ENCODE measurements around the gene RAP1GAP2.
"Not testable (repeated sequence)": the region's sequence is repeated elsewhere in the genome, so short reads cannot be mapped to it uniquely, and the experiment has no call there.

The RAP1GAP2 gene

DNA sequence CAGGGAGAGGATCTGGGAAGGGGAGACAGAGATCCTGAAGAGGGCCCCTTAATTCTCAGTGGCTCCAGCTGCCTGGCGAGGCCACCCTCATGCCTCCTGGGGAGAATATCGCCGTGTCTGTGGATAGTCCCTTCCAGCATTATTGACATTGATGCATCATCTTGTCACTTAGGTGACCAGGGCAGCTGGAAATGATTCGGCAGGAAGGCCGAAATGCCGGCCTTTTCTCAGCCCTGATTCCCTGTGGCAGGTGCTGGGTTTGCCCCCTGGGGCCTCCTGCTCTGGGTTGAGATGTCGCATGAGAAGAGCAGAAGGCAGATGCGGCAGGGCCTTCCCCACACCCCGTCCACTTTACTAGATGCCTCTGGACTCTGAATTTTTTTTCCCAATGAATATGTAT lies 89.5 kb downstream of the RAP1GAP2 start:
- no peak for DNase-seq (ENCODE audit: low spot score)

DNA sequence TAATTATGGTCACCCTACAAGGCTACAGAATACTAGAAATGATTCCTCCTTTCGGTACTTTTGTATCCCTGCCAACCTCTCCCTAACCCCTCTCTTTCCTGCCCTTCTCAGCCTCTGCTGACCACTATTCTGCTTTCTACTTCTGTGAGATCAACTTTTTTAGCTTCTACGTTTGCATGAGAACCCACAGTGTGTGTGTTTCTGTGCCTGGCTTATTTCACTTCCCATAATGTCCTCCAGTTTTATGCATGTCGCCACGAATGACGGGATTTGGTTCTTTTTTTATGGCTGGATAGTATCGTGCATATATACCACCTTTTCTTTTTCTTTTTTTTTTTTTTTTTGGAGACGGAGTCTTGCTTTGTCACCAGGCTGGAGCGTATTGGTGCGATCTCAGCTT lies 92.1 kb downstream of the RAP1GAP2 start:
- no peak for DNase-seq (ENCODE audit: low spot score)

DNA sequence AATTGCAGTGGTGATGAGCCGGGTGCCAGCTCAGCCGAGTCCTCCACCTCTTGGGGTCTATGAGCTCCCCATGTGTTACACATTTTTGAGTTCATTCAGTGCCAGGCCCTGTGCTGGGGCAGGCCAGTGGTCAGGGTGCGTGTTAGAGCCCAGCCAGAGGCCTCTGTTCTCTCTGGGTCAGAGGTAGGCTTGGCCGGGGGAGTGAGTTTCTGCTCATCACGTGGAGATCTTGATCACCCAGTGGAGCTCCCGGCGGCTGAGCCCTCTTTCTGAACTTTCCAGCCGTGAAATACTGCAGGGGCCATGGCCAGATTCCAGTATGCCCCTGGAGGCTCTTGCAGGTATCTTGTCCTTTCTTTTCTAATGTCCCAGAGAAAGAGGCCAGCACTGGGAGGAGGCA lies 93.0 kb downstream of the RAP1GAP2 start:
- no peak for DNase-seq (ENCODE audit: low spot score)

DNA sequence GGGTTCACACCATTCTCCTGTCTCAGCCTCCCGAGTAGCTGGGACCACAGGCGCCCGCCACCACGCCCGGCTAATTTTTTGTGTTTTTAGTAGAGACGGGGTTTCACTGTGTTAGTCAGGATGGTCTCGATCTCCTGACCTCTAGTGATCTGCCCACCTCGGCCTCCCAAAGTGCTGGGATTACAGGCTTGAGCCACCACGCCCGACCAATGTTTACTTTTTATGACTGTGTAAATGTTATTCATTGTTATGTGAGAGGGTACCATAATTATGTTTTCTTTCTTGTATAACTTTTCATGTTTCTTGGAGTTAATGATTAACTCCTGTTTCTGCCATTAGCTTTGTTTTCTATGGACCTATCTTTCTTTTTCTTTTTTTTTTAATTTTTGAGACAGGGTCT lies 94.5 kb downstream of the RAP1GAP2 start:
- DNase-seq (ENCODE audit: low spot score) = not testable (repeated sequence)

DNA sequence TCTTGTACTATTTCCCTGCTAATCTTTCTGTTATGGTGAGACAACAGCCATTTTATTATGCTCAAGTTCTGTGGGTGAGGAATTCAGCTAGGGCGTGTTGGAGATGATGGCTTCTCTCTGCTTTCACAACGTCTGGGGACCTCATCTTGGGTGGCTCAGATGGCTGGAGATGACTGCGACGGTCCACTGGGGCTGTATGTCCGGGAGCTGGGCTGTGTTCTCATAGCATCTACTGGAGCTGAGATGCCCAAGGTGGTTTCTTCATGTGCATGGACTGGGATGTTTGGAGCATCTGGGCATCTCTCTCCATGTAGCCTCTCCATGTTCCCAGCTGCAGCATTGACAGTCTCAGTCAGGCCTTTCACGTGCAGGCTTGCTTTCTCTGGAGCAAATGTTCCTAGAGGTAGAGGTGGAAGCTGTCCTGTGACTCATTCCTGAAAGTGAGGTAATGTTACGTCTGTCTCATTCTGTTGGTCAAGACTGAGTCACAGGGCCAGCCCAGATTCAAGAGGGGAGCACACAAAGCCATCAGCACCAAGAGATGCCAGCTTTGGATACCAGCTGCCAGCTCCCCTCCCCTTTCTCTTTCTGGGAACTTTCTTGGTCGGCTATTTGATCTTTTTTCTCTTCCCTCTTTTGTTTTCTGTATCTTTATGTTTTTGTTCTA lies 96.2 kb downstream of the RAP1GAP2 start:
- DNase-seq (ENCODE audit: low spot score) = peak; percentile 53

DNA sequence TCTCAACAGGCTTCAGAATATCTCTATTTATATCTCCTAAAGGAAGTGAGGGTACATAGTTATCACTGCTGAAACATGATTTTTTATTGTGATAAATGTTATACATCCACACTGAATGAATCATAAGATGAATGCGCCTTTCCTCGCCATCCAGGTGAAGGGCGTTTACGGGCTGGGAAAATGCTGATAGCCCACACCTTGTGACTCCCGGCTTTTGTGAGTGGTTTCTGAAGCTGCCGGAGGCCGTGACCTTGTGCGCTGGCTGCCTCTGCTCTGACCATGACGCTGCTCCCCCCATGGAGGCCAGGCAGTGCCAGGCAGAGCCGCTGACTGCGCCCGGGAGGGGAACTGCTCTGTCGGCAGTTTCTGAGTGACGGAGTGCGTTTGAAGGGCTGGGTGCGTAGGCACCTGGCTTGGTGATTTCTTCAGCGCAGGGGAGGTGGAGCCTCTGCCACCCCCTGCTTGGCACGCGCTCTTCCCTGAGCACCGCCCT lies 97.2 kb downstream of the RAP1GAP2 start:
- no peak for DNase-seq (ENCODE audit: low spot score)

DNA sequence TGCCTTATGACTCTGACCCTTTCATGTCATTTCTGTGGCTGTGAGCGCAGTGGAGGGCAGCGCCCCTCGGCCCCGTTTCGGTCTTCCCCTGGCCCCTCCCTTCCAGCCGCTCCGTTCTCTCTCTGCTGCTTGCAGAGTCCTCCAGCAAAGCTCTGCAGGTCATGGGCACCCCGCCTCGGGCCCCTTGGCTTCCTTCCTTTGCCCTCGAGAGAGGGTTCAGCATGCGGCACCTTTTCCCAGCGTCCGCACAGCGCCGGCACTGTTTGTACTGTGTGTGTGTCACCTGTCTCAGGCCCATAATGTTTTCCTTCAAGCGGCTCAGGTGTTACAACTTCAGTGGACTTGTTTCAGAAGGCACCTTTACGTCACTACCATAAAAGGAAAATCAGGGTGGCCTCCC lies 98.5 kb downstream of the RAP1GAP2 start:
- no peak for DNase-seq (ENCODE audit: low spot score)

DNA sequence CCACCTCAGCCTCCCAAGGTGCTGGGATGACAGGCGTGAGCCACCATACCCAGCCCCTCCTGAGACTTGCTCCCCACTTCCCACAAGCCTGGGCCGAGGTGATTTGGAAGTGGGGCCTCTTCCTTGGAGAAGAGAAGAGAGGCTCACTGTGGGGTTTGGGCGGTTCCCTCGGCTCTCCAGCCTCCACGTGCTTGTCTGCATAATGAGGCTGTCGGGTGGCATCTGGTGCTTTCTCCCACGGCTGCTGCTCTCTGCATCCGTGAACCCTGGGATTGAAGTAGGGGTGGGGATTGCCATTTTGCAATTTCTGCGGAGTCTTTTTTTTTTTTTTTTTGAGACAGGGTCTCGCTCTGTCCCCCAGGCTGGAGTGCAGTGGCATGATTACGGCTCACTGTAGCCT lies 101.4 kb downstream of the RAP1GAP2 start:
- no peak for DNase-seq (ENCODE audit: low spot score)

DNA sequence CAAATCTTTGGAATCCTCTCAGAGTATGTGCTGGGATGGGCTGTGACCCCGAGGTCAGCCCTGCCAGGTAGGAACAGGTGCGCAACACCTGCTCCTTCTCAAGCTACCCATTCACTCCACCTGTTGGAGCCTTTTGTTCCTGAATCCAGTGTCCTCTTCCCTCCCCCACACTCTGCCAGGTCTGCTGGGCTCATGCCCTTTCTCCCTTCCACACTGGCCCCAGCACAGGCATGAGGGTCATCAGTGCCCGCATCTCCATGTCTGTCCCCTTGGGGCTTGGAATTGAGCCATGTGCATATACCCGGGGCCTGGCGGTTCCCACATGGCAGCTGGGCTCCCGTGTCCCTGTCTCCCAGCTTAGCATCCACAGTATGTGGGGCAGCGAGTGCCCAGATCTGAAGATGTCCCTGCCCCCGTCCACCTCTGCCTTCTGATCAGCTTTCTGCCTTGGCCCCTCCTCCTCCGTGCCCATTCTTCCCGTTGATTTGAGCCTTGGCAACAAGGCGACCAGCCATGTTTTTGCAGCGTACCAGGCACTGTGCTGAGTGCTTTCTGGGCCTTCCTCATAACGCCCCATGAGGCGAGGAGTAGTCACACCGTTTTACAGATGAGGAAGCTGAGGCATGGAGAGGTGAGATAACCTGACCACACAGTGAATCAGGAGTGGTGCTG lies 102.2 kb downstream of the RAP1GAP2 start:
- DNase-seq (ENCODE audit: low spot score) = no peak

DNA sequence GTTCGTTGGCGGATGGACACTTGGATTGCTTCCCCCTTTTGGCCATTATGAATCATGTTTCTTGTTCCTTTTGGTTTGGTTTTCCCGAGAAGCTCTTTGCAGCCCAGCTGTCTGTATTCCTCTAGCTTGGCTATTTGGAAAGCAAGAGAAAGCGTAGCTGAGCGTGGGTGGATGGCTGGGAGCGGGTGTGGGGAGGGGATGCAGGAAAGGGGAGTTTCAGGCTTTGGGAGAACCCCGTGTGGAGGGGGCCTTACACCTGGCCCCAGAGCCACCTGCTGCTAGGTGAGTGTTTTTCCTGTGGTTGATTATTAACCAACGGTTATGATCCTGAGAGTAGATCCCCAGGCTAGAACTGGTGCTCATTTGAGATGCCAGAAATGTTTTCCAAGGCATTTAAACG lies 103.7 kb downstream of the RAP1GAP2 start:
- no peak for DNase-seq (ENCODE audit: low spot score)

DNA sequence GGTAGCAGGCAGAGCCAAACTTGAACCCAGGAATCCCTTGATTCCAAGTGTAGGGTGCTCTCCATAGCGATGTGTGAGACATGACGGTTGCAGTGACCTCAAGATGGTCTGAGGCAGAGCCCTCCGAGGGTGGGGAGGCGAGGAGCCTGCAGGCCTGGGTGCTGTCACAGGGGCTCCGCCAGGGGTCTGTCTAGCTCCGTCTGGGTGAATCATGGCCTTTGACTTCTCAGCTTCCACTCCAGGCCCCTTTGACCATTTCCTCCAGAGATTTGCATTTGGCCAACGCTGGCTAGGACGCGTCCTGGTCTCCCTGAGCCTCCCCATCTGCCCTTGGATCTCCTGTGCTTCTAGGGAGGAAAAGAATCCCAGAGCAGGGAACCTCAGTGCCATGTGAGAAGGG lies 104.6 kb downstream of the RAP1GAP2 start:
- no peak for DNase-seq (ENCODE audit: low spot score)

DNA sequence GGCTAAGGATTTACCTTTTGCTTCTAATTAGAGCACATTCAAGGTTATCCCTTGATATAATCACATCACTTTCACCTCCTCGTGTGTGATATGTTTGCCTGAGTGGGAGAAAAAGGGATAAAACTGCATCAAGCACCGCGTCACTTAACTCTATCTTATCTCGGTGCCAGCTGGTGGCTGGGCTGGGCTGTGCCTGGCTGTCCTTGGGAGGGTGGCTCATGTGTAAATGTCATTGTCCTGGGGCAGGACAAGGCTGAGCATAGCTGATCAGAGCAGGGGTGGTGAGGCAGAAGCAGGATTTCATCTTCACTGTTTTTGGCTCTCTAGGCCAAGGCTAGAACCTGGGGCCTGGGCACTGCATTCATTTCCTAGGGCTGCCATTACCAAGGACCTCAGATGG lies 105.3 kb downstream of the RAP1GAP2 start:
- DNase-seq (ENCODE audit: low spot score) = no peak

DNA sequence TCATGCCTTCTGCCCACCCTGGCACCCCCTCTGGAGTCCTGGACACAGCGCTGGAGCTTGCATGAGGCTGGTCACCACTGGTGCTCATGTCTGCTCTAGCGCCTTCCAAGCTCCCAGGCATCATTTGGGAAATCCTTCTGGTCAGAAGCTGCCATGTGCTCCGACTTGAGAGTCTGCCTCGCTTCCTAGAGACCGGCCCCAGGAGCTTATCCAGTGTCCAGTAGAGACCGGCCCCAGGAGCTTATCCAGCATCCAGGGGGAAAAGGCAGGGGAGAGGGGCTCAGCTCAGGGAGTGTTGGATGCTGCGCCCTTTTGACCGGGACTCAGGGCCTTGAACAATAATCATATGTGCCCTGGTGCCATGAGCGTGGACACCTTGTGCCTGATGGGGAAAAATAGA lies 106.3 kb downstream of the RAP1GAP2 start:
- no peak for DNase-seq (ENCODE audit: low spot score)

DNA sequence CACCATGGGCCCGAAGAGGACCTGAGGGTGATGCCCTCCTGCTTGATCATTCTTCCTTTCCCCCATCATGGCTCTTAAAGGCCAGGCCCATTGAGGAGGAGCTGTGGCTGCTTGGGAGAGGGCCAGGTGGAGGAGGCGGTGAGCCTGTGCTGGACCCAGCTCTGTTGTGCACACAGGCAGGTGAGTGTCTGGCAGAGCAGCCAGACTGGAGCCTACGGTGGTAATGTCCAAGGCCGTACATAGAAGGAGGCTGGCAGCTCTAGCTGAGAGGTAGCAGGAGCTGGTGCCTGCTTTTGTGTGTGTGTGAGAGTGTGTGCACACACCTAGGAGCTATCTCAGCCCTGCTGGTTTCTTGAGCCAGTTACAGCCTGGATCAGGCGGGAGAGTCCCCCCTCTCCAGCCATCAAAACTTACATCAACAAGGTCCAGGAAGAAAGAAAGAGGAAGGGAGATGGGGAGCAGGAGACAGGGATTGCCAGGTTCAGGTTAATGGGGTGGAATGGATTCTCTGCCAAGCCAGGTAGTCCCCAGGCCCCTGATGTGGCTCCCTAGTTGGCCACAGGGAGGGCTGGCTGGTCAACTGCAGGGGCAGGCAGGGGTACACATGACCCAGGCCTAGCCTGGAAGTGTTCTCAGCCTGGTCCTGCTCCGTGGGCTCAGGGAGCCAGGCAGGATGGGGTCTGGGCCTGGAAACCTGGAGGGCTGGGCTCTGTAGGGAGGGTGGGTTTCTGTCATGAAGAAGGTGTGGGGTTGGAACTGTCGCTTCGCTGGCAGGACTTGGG lies 107.1 kb downstream of the RAP1GAP2 start:
- no peak for DNase-seq (ENCODE audit: low spot score)

DNA sequence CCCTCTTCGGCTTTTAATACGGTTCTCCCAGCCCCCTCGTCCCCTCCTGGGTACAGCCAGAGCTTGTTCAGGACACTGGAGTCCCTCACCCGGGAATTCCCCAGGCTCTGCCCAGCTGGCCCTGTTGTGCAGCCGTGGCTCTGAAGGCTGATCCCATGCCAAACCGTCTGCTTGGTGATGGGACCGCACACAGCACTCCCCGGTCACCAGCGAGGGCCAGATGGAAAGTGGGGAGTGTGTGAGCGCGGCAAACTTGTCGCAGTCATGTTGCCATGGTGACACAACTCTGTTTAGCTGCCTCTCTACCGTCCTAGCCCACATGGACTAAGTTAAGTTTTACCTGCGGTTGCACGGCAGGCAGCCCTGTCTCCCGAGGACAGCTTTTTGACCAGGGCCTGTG lies 107.9 kb downstream of the RAP1GAP2 start:
- DNase-seq (ENCODE audit: low spot score) = peak; percentile 46

DNA sequence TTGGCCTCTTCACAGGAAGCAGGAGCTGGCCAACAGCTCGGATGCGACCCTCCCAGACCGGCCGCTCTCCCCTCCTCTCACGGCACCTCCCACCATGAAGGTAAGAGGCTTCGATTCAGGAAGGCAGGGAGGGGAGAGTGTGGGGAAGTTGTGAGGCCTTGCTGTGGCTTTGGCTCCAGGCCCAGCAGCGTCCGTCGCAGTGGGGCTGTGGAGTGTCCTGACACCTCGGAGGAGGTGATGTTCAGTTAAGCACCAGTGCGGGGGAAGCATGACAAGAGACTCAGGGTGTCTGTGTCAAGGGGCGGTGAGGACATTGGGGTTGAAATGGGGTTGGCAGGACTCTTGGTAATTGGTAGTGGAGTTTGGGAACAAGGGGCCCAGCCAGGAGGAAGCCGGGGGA lies 109.0 kb downstream of the RAP1GAP2 start:
- no peak for DNase-seq (ENCODE audit: low spot score)

DNA sequence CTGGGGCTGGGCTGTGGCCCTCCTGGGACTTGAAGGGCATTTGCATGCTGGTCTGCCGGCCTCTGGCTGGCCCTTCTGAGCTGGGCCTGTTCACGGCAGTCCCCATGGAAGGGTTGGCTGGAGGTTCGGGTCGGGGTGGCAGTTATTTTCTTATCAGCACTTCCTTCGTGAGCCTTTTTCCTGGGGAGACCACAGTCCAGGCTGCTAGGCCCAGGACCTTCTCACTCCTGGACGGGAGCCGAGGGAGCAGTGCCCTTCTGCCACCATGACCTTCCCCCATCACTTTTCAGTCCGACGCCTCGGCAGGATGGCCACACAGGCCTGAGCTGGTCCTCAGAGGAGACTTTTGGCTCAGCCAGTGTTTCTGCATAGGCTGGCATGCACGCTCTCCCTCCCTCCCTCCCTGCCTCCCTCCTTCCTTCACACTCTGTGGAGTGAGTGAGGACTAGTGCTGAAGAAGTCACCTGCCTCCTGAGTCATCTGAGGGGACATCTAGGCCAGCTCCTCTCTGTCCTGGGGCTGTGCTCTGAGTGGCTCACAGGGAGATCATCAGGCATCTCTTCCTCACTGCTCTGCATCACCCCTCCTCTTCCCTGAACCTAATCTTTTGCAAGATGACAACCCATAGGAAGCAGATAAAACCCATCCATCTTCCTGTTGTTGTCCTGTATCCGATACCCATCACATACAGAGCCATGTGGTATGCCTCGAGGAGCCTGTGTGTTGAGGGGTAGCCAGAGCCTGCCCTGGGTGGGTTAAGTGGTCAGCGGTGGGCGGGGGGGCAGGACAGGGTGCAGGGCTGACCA lies 109.7 kb downstream of the RAP1GAP2 start:
- no peak for DNase-seq (ENCODE audit: low spot score)

DNA sequence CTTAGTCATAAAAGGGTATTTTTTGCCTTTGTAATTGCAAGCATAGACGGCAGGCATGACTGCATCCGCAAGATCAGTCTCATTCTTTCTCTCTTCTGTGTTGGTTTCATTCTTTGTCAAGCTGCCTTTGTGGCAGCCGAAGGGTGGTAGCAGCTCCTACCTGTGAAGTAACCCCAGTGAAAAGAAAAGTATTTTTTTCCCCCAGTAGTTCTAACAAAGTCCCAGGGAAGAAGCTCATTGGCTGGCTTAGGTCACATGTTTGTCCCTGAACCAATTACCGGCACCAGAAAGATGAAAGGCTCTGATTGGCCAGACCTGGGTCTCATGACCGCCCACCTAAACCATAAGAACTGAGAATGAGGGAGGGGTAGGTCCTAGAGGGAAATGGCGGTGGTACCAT lies 110.7 kb downstream of the RAP1GAP2 start:
- DNase-seq (ENCODE audit: low spot score) = no peak

DNA sequence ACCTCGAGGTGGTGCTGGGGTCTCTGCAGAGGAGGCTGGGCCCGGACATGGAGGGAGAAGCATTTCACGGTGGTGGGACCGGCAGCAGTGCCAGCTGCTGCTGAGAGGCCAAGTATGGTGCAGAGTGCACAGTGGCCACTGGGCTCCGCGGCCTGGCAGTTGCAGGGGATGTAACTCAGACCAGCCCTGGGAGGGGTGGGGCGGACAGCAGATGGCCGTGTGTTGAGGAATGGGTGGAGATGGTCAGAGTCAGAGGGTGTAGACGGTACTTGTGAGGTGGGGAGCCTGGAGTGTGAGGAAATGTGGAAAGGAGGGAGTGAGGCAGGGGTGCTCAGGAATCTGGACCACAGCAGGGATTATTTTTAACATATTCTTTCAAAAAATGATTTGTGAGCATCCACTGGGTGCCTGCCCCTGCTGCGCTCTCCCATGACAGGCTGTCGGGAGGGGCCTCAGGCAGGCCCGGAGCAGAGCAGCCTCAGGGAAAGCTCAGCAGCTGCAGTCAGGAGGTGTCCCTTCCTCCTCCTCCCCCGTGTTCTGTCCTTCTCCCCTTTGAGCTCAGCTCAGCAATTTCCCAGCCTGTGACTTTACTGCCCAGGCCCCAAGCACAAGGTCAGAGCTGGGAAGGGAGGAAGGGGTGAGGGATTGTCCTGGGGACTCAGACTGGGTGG lies 113.1 kb downstream of the RAP1GAP2 start:
- no peak for DNase-seq (ENCODE audit: low spot score)

DNA sequence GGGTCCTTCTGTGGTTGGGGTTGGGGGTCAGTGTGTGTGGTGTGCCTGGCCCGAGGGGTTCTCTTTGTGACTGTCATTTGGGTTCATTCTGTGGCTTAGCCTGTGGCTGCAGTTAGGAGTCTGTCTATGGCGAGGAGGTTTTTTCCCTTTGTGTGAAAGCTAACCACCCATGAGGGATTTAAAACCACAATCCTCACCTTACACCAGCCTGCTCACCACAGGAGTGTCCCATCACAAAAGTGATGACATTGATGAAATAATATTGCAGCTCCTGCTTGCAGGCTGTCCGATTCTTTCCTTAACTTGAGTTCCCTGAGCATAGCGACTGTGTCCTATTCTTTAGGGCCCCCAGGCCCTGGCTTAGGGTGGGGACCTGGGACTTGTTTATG lies 113.6 kb downstream of the RAP1GAP2 start:
- no peak for DNase-seq (ENCODE audit: low spot score)

DNA sequence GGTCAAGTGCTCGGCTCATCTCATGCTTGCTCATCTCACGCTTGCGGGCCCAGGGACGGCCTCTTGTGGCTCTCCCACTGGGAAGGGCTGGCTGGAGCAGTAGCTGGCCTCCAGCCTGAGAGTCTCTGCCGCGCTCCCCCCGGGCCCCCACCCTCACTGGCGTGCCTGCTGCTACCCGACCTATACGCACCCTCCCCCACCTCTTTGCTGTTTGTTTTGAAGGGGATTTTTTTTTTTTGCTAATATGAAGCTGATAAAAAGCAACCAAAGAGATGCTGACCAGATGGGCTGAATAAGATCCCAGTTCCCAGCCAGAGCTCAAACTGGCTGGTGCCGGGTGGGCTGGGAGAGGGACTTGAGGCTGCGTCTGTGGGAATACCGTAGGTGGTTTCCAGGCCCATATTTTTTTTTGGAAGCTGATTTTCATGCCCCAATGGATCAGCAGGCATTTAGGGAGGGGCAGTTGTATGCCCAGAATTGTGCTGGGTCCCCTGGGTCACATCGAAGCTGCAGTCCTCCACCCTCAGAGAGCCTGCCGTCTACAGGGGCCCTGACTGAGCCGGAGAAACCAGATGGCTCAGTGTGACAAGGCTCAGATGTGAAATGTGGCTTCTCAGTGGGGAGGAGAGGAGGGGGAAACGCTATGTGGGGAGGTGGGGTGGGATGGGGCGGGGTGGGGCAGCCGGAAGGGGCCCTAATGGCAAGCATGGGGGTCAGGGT lies 115.0 kb downstream of the RAP1GAP2 start:
- DNase-seq (ENCODE audit: low spot score) = no peak
